NCI-H128 (cell line): ENCODE data around the gene EMP2.

Experiments used
- DNase-seq: peaks from one replicate; lab custom pipeline; 2025; ENCODE audit not compliant: unreplicated experiment; lab: John Stamatoyannopoulos, UW

The EMP2 gene

DNA sequence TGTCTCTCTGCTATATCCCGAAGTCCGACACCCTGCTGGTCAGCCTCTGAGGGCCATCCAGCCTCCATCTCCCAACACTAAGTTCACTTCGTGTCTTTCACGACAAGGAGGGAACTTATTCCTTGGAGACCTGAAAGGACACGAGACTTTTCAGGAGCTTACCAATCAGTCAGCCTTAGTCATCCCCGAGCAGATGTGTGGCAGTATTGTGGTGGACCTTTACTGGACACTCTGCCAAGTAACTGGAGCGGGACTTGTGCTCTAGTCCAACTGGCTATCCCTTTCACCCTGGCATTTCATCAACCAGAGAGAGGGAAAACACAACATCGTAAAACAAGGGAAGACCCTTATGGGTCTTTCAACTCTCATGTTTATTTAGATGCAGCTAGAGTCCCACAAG is 87.1 kb downstream of the EMP2 start:
- no peak for DNase-seq

DNA sequence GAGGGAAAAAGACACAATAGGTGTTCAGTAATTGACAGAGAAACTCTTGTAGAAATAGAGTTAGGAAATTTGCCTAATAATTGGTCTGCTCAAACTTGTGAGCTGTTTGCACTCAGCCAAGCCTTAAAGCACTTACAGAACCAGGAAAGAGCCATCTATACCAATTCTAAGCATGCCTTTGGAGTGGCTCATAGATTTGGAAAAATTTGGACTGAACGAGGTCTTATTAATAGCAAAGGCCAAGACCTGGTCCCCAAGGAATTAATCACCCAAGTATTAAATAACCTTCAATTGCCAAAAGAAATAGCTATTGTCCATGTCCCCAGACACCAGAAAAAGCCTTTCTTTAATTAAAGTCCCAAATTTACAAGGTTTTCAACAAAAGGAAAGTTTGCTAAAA is 90.3 kb downstream of the EMP2 start:
- DNase-seq, result no peak

DNA sequence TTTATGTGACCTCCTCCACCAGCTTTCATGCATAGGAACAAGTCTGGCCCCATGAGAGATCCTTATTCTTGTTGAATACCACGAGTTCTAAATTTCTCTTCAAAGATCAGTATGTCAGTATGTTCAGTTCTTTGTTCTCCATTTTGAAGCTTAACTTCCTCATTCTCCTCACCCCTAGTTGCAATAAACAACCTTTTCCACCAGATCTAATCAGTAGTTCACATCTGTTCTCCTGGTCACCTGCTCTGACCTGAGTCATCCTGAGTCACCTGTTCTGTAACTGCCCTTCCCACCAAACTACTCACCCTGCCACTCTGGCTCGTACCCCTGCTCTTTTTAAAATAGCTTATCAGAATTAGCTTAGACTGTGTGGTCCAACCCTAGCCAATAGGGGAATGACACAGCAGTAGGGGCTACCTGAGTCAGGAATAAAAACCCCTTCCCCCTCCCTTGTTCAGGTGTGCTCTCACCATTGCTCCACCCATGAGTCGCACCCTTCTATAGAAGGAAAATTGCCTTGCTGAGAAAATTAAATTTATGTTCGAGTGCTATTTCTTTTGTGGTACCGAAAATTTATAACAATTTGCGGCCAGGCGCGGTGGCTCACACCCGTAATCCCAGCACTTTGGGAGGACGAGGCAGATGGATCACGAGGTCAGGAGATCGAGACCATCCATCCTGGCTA is 94.6 kb downstream of the EMP2 start:
- no peak for DNase-seq

DNA sequence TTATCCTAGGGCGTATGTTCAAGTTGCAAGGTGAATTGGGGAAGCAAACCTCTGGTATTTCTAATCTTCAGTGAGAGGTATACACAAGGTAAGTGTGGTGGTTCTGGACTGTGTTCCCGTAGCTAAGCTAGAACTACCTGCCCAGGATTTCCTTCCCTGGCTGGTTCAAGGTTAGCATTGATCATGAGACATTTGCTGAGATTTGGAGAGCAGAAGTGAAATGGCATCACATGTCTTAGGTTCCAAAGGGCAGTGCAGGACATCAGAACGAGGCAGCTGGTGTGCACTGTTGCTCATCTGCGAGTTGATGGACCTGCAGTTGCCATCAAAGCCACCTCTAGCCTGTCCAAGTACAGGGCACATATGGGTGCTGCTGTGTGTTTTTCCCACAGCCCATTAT is 95.2 kb downstream of the EMP2 start:
- DNase-seq, result no peak

DNA sequence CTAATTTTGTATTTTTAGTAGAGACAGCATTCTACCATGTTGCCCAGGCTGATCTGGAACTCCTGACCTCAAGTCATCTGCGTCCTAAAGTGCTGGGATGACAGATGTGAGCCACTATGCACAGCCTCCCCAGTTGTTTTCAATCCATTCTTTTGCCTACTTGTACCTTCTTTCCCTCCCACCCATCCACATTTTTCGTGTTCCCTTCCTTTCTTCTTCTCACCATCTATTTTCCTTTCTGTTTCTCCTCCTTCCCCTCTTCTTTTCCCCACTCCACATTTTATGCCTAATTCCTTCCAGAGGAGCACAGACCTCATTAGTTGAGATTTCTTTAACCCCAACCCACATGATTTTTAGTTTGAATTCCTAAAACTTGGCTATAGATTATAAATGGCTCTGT is 100.2 kb downstream of the EMP2 start:
- DNase-seq, result no peak
